Rectal smooth muscle tissue (tissue), 1 donor: Measurements from ENCODE around the gene MYRIP.

ENCODE experiments used
- H3K27ac ChIP-seq: one replicate; pipeline ENCODE4 v1.7.0; 2013; ENCODE audit warnings: low read depth, low read length, inconsistent platforms
- H3K27me3 ChIP-seq: one replicate; pipeline ENCODE4 v1.7.0; 2013; ENCODE audit warnings: low read length; ENCODE audit not compliant: control insufficient read depth, insufficient read depth
- H3K36me3 ChIP-seq: one replicate; pipeline ENCODE4 v1.7.0; 2013; ENCODE audit warnings: low read length; ENCODE audit not compliant: control insufficient read depth, insufficient read depth
- H3K4me1 ChIP-seq: one replicate; pipeline ENCODE4 v1.7.0; 2013; ENCODE audit warnings: low read length; ENCODE audit not compliant: control insufficient read depth, insufficient read depth
- H3K4me3 ChIP-seq: one replicate; pipeline ENCODE4 v1.7.0; 2013; ENCODE audit warnings: low read length
- H3K9ac ChIP-seq: one replicate; pipeline ENCODE4 v1.7.0; 2013; ENCODE audit warnings: low read length

MYRIP gene

GRCh38 chr3:40143283-40144090, 334.1 kb downstream of the MYRIP start:
- Histone ChIP-seq H3K27ac (no peak overlapping the region), H3K4me3 (no peak overlapping the region), H3K27me3 (no peaks in the 10 kb centered on the region), H3K4me1 (no peaks in the 10 kb centered on the region), H3K36me3 (no peaks in the 10 kb centered on the region), H3K9ac (no peak overlapping the region)

GRCh38 chr3:40148827-40149226, 339.4 kb downstream of the MYRIP start:
- Histone ChIP-seq H3K4me3 (no peak overlapping the region), H3K9ac (no peak overlapping the region), H3K4me1 (no peaks in the 10 kb centered on the region), H3K36me3 (no peaks in the 10 kb centered on the region), H3K27me3 (no peaks in the 10 kb centered on the region), H3K27ac (no peak overlapping the region)

- H3K27ac ChIP-seq = no peak overlapping the region
- H3K9ac ChIP-seq = no peak overlapping the region
- H3K36me3 ChIP-seq = no peaks in the 10 kb centered on the region
- H3K4me1 ChIP-seq = no peaks in the 10 kb centered on the region
- H3K27me3 ChIP-seq = no peaks in the 10 kb centered on the region
- H3K4me3 ChIP-seq = no peak overlapping the region
Measured at GRCh38 chr3:40152482-40153133, 343.2 kb downstream of the MYRIP start.

- Histone ChIP-seq H3K36me3 (no peaks in the 10 kb centered on the region), H3K4me3 (no peak overlapping the region), H3K27me3 (no peaks in the 10 kb centered on the region), H3K4me1 (no peaks in the 10 kb centered on the region), H3K9ac (no peak overlapping the region), H3K27ac (no peak overlapping the region)
Measured at GRCh38 chr3:40160933-40161332, 351.5 kb downstream of the MYRIP start.

GRCh38 chr3:40162616-40163015, 353.2 kb downstream of the MYRIP start:
- H3K4me1 ChIP-seq = no peaks in the 10 kb centered on the region

DNA sequence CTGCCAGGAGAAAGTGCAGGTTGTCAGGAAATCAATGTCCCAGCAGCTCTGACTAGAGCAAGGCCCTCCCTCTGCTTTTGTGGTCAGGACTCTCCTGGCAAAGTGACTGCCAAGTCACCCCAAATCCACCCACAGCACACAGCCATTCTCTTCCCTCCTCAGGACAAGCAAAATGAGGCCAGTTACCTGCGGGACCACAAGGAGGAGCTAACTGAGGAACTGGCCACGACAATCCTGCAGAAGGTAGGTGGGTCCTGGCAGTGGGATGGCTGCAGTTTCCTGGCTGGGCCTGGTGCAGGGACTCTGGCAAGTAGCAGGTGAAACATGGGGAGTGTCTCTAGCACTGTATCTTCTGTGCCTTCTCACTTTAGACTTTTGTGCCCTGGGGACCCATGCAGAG, 357.6 kb downstream of the MYRIP start:
- Histone ChIP-seq H3K36me3 (no peaks in the 10 kb centered on the region), H3K27ac (no peak overlapping the region), H3K4me3 (no peak overlapping the region), H3K27me3 (no peaks in the 10 kb centered on the region), H3K9ac (no peak overlapping the region), H3K4me1 (no peaks in the 10 kb centered on the region)

More at GRCh38 chr3:40162616-40163015, 353.2 kb downstream of the MYRIP start:
- Histone ChIP-seq H3K9ac (no peak overlapping the region), H3K36me3 (no peaks in the 10 kb centered on the region), H3K27me3 (no peaks in the 10 kb centered on the region), H3K27ac (no peak overlapping the region), H3K4me3 (no peak overlapping the region)

- no peaks in the 10 kb centered on the region for H3K4me1 ChIP-seq
- H3K9ac ChIP-seq = no peak overlapping the region
- no peak overlapping the region for H3K27ac ChIP-seq
- no peaks in the 10 kb centered on the region for H3K27me3 ChIP-seq
- no peaks in the 10 kb centered on the region for H3K36me3 ChIP-seq
- no peak overlapping the region for H3K4me3 ChIP-seq
Measured at GRCh38 chr3:40167958-40168357, 358.5 kb downstream of the MYRIP start.

GRCh38 chr3:40169983-40170382, 360.6 kb downstream of the MYRIP start:
- Histone ChIP-seq H3K4me3 (no peak overlapping the region), H3K9ac (no peak overlapping the region), H3K4me1 (no peaks in the 10 kb centered on the region), H3K27ac (no peak overlapping the region), H3K27me3 (no peaks in the 10 kb centered on the region), H3K36me3 (no peaks in the 10 kb centered on the region)

DNA sequence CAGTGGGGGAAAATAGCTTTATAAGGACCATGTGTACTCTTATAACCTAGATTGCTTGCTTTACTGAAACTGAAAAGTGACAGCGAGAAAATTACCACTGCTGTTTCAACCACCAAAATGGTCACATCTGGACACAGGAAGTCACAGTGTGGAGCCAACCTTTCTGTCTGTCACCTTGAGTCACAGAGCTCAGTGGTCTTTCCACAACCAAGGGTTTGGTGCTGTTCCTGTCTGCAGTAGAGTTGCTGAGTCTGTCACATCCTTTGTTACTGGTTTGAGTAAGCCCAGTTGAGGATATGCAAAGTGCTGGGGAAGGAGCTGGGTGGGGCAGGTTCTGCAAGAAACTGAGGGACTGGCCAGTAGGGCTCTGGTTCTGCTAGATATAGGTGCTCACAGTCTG, 361.0 kb downstream of the MYRIP start:
- no peak overlapping the region for H3K9ac ChIP-seq

GRCh38 chr3:40172560-40172959, 363.2 kb downstream of the MYRIP start:
- no peak overlapping the region for H3K27ac ChIP-seq
- H3K4me1 ChIP-seq = no peaks in the 10 kb centered on the region
- no peak overlapping the region for H3K4me3 ChIP-seq
- no peaks in the 10 kb centered on the region for H3K36me3 ChIP-seq
- no peak overlapping the region for H3K9ac ChIP-seq
- H3K27me3 ChIP-seq = no peaks in the 10 kb centered on the region

More for the DNA sequence above, 361.0 kb downstream of the MYRIP start:
- Histone ChIP-seq H3K36me3 (no peaks in the 10 kb centered on the region), H3K4me3 (no peak overlapping the region), H3K27me3 (no peaks in the 10 kb centered on the region), H3K4me1 (no peaks in the 10 kb centered on the region), H3K27ac (no peak overlapping the region)

DNA sequence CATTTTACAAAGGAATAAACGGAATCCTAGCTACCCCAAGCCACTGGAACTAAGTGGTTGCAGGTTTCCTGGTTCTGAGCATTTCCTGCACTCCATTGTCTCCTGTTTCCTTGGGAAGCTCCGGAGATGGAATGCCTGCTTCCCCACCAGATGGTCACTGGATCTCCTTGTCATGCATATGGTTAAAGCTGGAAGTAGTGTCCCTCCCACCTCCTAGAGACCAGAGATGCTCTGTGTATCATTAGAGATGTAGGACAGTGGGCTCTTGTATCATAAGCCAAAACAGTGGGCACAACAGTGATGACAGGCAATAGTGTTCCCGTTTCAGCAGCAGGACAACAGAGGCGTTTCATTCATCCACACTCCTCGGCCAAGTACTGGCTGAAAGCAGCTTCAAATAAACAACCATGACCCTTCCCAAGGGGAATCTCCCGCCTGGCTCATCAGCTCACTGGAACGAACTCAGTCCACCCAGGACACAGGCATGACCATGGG, 363.9 kb downstream of the MYRIP start:
- no peak overlapping the region for H3K27ac ChIP-seq
- no peak overlapping the region for H3K4me3 ChIP-seq
- no peaks in the 10 kb centered on the region for H3K27me3 ChIP-seq
- H3K36me3 ChIP-seq = no peaks in the 10 kb centered on the region
- no peaks in the 10 kb centered on the region for H3K4me1 ChIP-seq
- H3K9ac ChIP-seq = no peak overlapping the region

DNA sequence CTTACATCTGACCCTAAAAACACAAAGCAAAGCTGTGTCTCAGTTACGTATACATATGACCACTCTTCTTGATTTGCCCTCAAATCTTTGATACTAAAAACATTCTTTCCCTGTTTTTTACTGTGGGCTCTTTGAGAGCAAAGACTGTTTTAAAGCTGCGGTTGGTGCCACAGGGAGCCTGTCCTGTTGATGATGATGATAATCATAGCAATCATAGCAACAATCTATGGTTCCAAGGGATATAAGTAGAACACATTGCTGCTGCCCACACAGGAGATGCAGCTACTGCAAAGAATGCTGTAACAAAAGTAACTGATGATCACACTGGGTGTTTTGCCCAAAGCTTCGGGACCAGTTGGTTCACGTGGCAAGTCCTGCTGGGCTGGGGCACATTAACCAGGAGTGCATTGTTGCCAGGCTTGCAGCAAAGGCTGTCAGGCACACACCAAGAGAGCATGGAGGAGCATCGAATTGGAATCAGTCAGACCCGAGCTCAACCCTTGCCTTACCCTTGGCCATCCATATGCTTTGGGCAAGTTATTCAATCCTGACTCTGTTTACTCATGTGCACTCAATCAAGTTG, 368.7 kb downstream of the MYRIP start:
- H3K27ac ChIP-seq = no peak overlapping the region
- H3K4me3 ChIP-seq = no peak overlapping the region
- H3K9ac ChIP-seq = no peak overlapping the region
- H3K4me1 ChIP-seq = no peaks in the 10 kb centered on the region
- H3K36me3 ChIP-seq = no peaks in the 10 kb centered on the region
- H3K27me3 ChIP-seq = no peaks in the 10 kb centered on the region
